Measurements from ENCODE around the gene KDM4C. TPM values are rescaled to one million over a fixed set of nuclear protein-coding genes. Genes with fewer than 3 reads are reported as not detected.

KDM4C gene
- total RNA-seq, 2 donors from 2014 or later: 26.1 to 47.8 TPM

- no peak for DNase-seq (ENCODE audit: low spot score)
- no peak overlapping the region for H3K4me3 ChIP-seq
- no peaks in the 10 kb centered on the region for H3K27me3 ChIP-seq (replicated peaks; ENCODE audit: insufficient read depth)
- ATAC-seq (ENCODE audit: insufficient number of reproducible peaks, low FRiP score, low read depth): no peak
- H3K9me3 ChIP-seq: no peaks in the 10 kb centered on the region
- no peaks in the 10 kb centered on the region for H3K4me1 ChIP-seq (ENCODE audit: control insufficient read depth in 1 of 2, low read depth in 2 of 2)
- H3K27ac ChIP-seq: no peak overlapping the region
- H3K36me3 ChIP-seq: no peaks in the 10 kb centered on the region
- no peak for TF ChIP-seq CTCF (IDR thresholded peaks at IDR 0.05)
Measured at GRCh38 chr9:7045361-7045760, 287.6 kb downstream of the KDM4C start.

- DNase-seq (ENCODE audit: low spot score) (no peak), ATAC-seq (ENCODE audit: insufficient number of reproducible peaks, low FRiP score, low read depth) (no peak)
- Histone ChIP-seq H3K9me3 (no peaks in the 10 kb centered on the region), H3K4me1 (ENCODE audit: control insufficient read depth in 1 of 2, low read depth in 2 of 2) (no peaks in the 10 kb centered on the region), H3K36me3 (no peaks in the 10 kb centered on the region), H3K27me3 (replicated peaks; ENCODE audit: insufficient read depth) (no peaks in the 10 kb centered on the region), H3K4me3 (no peak overlapping the region), H3K27ac (no peak overlapping the region)
- TF ChIP-seq CTCF (IDR thresholded peaks at IDR 0.05): no peak
Measured at GRCh38 chr9:7051711-7052110, 293.9 kb downstream of the KDM4C start.

- Histone ChIP-seq H3K27me3 (replicated peaks; ENCODE audit: insufficient read depth) (no peaks in the 10 kb centered on the region), H3K36me3 (no peaks in the 10 kb centered on the region), H3K4me3 (no peak overlapping the region), H3K9me3 (no peaks in the 10 kb centered on the region), H3K4me1 (ENCODE audit: control insufficient read depth in 1 of 2, low read depth in 2 of 2) (no peaks in the 10 kb centered on the region), H3K27ac (no peak overlapping the region)
- TF ChIP-seq CTCF (IDR thresholded peaks at IDR 0.05): no peak
- DNase-seq (ENCODE audit: low spot score) (no peak), ATAC-seq (ENCODE audit: insufficient number of reproducible peaks, low FRiP score, low read depth) (no peak)
Measured at GRCh38 chr9:7053903-7054302, 296.1 kb downstream of the KDM4C start.

GRCh38 chr9:7055171-7055903 is 297.6 kb downstream of the KDM4C start:
- Histone ChIP-seq H3K27ac (no peak overlapping the region), H3K36me3 (no peaks in the 10 kb centered on the region), H3K9me3 (no peaks in the 10 kb centered on the region), H3K4me1 (ENCODE audit: control insufficient read depth in 1 of 2, low read depth in 2 of 2) (no peaks in the 10 kb centered on the region), H3K27me3 (replicated peaks; ENCODE audit: insufficient read depth) (no peaks in the 10 kb centered on the region), H3K4me3 (no peak overlapping the region)
- ATAC-seq (ENCODE audit: insufficient number of reproducible peaks, low FRiP score, low read depth) (no peak), DNase-seq (ENCODE audit: low spot score) (no peak)
- TF ChIP-seq CTCF (IDR thresholded peaks at IDR 0.05): no peak

GRCh38 chr9:7056254-7056653 is 298.5 kb downstream of the KDM4C start:
- DNase-seq (ENCODE audit: low spot score) (no peak), ATAC-seq (ENCODE audit: insufficient number of reproducible peaks, low FRiP score, low read depth) (no peak)
- H3K27ac ChIP-seq: no peak overlapping the region
- no peak overlapping the region for H3K4me3 ChIP-seq
- no peaks in the 10 kb centered on the region for H3K36me3 ChIP-seq
- H3K9me3 ChIP-seq: no peaks in the 10 kb centered on the region
- H3K4me1 ChIP-seq (ENCODE audit: control insufficient read depth in 1 of 2, low read depth in 2 of 2): no peaks in the 10 kb centered on the region
- no peak for TF ChIP-seq CTCF (IDR thresholded peaks at IDR 0.05)
- no peaks in the 10 kb centered on the region for H3K27me3 ChIP-seq (replicated peaks; ENCODE audit: insufficient read depth)

Measured in thoracic aorta (tissue), 2 donors.